Activated CD8-positive, alpha-beta memory T cell treated with anti-CD3 and anti-CD28 coated beads, Interleukin-2, amount 50 U/mL, for 1 hour (primary cell): Measurements from ENCODE around the gene DAZAP1.

ENCODE experiments used
- DNase-seq: peaks from one replicate; pipeline ENCODE4 v3.0.0-alpha.2; 2020; ENCODE audit errors: extremely low read depth

The DAZAP1 gene

GRCh38 chr19:1441677-1442438 is 34.5 kb downstream of the DAZAP1 start:
- DNase-seq, result no peak

- no peak for DNase-seq
Observed at GRCh38 chr19:1445185-1445931, 38.0 kb downstream of the DAZAP1 start.

- DNase-seq, result no peak
Observed at GRCh38 chr19:1445932-1446712, 38.7 kb downstream of the DAZAP1 start.

GRCh38 chr19:1446713-1447481 is 39.5 kb downstream of the DAZAP1 start:
- DNase-seq, result no peak

GRCh38 chr19:1447504-1447903 is 40.1 kb downstream of the DAZAP1 start:
- no peak for DNase-seq

GRCh38 chr19:1447944-1448343 is 40.6 kb downstream of the DAZAP1 start:
- no peak for DNase-seq

- DNase-seq, result no peak
Observed at GRCh38 chr19:1449467-1450442, 42.4 kb downstream of the DAZAP1 start, which contains the start of gene APC2. Gene APC2, plus strand, starts transcription at chr19:1450121. Its CDS starts 2,881 bp downstream, at chr19:1453002.

GRCh38 chr19:1450735-1451731 is 43.6 kb downstream of the DAZAP1 start:
- DNase-seq, result no peak

GRCh38 chr19:1451916-1452801 is 44.8 kb downstream of the DAZAP1 start:
- DNase-seq, result no peak

- no peak for DNase-seq
Observed at GRCh38 chr19:1452802-1453524, 45.6 kb downstream of the DAZAP1 start.

GRCh38 chr19:1453525-1454364 is 46.4 kb downstream of the DAZAP1 start:
- DNase-seq, result no peak

GRCh38 chr19:1455002-1455335 is 47.6 kb downstream of the DAZAP1 start:
- no peak for DNase-seq

GRCh38 chr19:1455336-1456120 is 48.1 kb downstream of the DAZAP1 start:
- no peak for DNase-seq

- no peak for DNase-seq
Observed at GRCh38 chr19:1456121-1456900, 48.9 kb downstream of the DAZAP1 start.
